ENCODE measurements around the gene SLC25A44. TPM values are rescaled to one million over a fixed set of nuclear protein-coding genes. Genes with fewer than 3 reads are reported as not detected.
A peak's percentile ranks its signal among the peaks of the same experiment; 100 is the strongest.

SLC25A44 gene
- total RNA-seq, 1 experiment from 2014 or later: 30.9 TPM

DNA sequence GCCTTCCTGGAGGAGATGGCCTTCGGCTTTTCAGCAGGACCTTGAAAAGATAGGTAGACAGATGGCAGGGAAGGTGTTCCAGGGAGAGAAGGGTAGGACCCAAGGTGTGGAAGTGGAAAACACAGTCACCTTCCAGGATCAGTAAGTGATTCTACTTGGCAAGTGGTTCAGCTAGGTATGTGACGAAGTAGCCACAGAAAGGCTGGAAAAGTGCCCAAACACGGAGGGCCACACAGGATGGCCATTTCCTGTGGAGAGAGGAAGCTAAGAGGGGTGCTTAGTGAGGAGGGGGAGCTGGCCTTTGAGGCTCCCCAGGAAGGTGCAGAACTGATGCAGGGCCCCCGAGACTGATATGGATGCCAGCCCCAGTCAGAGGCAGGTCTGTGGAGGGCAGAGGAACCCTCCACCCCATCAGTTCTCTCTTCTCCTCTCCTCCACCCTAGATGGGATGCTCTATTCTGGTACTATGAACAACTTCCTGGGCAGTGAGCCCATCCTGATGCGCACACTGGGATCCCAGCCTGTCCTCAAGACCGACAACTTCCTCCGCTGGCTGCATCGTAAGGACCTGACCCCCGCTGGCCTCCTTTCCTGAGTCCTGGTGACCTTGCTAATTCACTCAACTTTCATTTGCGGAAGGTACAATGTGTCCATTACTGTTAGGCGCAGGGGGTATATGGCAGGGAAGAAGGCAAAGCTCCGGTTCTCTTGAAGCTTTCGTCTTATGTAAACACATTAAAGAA, 33.7 kb upstream of the SLC25A44 start:
- Histone ChIP-seq H3K4me3 (ENCODE audit: low read depth, low read length, poor library complexity, severe bottlenecking) (peak overlapping the region; percentile 37), H3K9me3 (ENCODE audit: low read depth, low read length, poor library complexity, severe bottlenecking) (peaks cover 2% of the 10 kb centered on the region), H3K27me3 (replicated peaks; ENCODE audit: insufficient read depth, low read depth, low read length, poor library complexity) (no peaks in the 10 kb centered on the region), H3K36me3 (ENCODE audit: insufficient read depth, low read length, poor library complexity, severe bottlenecking) (no peaks in the 10 kb centered on the region), H3K4me1 (ENCODE audit: insufficient read depth, low read length, poor library complexity, severe bottlenecking) (peaks cover 10% of the 10 kb centered on the region), H3K27ac (ENCODE audit: low read depth, low read length, poor library complexity, severe bottlenecking) (peak overlapping the region; percentile 29)
- TF ChIP-seq, protein P1, sequence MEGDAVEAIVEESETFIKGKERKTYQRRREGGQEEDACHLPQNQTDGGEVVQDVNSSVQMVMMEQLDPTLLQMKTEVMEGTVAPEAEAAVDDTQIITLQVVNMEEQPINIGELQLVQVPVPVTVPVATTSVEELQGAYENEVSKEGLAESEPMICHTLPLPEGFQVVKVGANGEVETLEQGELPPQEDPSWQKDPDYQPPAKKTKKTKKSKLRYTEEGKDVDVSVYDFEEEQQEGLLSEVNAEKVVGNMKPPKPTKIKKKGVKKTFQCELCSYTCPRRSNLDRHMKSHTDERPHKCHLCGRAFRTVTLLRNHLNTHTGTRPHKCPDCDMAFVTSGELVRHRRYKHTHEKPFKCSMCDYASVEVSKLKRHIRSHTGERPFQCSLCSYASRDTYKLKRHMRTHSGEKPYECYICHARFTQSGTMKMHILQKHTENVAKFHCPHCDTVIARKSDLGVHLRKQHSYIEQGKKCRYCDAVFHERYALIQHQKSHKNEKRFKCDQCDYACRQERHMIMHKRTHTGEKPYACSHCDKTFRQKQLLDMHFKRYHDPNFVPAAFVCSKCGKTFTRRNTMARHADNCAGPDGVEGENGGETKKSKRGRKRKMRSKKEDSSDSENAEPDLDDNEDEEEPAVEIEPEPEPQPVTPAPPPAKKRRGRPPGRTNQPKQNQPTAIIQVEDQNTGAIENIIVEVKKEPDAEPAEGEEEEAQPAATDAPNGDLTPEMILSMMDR (conservative IDR thresholded peaks at IDR 0.05; ENCODE audit: low read depth, low read length): no peak
- no peak for TF ChIP-seq EZH2 (IDR thresholded peaks at IDR 0.05; ENCODE audit: borderline replicate concordance, low read depth, low read length, poor library complexity, severe bottlenecking)
- DNase-seq (ENCODE audit: low spot score): no peak
- BruUV-seq (replicated peaks): no TSS peak
- ChIA-PET CTCF (no interaction called here), POLR2A (ENCODE audit: low non-redundant PET) (no interaction called here)
- intact Hi-C loops (cut with micrococcal nuclease; ENCODE audit: unreplicated experiment): no loop called here

DNA sequence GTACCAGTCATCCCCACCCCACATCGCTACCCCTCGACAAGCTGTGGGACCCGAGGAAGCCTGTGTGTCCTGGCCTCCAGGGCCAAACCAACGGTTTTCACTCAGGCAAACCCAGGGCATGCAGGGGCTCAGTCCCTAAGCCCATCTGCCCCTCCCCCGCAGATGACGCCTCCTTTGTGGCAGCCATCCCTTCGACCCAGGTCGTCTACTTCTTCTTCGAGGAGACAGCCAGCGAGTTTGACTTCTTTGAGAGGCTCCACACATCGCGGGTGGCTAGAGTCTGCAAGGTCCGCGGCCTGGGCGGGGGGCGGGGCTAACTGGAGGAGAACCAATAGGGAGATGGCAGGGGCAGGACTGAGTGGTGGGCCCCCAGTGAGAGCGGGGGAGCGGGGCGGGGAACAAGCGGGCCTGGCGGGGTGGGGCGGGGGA, 33.1 kb upstream of the SLC25A44 start:
- ChIA-PET POLR2A (ENCODE audit: low non-redundant PET) (no interaction called here), CTCF (no interaction called here)
- peaks cover 10% of the 10 kb centered on the region for H3K4me1 ChIP-seq (ENCODE audit: insufficient read depth, low read length, poor library complexity, severe bottlenecking)
- peak overlapping the region; percentile 37 for H3K4me3 ChIP-seq (ENCODE audit: low read depth, low read length, poor library complexity, severe bottlenecking)
- TF ChIP-seq, protein P1 (conservative IDR thresholded peaks at IDR 0.05; ENCODE audit: low read depth, low read length): no peak
- TF ChIP-seq EZH2 (IDR thresholded peaks at IDR 0.05; ENCODE audit: borderline replicate concordance, low read depth, low read length, poor library complexity, severe bottlenecking): no peak
- no TSS peak for BruUV-seq (replicated peaks)
- peaks cover 4% of the 10 kb centered on the region for H3K9me3 ChIP-seq (ENCODE audit: low read depth, low read length, poor library complexity, severe bottlenecking)
- intact Hi-C loops (cut with micrococcal nuclease; ENCODE audit: unreplicated experiment): no loop called here
- peak; percentile 92 for DNase-seq (ENCODE audit: low spot score)
- no peaks in the 10 kb centered on the region for H3K36me3 ChIP-seq (ENCODE audit: insufficient read depth, low read length, poor library complexity, severe bottlenecking)
- H3K27me3 ChIP-seq (replicated peaks; ENCODE audit: insufficient read depth, low read depth, low read length, poor library complexity): no peaks in the 10 kb centered on the region
- peak overlapping the region; percentile 29 for H3K27ac ChIP-seq (ENCODE audit: low read depth, low read length, poor library complexity, severe bottlenecking)

DNA sequence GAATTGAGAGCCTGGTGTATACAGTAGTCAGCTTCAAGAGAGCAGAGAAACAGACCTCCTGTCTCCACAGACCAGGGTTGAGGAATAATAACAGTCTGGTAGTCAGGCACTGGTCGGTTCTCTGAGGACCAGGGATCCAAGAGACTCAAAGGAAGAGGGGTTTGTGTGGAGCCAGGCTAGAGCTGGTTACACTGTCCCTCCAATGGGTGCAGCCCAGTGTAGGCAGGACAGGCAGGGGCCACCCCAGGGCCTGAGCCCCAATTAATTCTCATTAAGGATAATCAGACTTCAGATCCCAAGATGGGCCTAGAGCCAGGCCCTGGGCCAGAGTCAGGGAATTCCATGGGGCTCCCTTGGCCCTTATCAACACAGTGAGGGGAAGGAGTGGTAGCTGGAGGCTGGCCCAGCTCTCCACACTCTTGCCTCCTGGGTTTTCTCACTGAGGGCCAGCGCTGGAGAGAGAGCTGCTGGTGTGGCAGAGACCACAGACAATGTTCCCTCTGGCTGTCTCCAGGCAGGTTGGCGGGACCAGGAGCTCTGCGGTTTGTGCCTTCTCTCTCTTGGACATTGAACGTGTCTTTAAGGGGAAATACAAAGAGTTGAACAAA, 31.4 kb upstream of the SLC25A44 start:
- CTCF ChIA-PET: no interaction called here
- no TSS peak for BruUV-seq (replicated peaks)
- intact Hi-C loops (cut with micrococcal nuclease; ENCODE audit: unreplicated experiment): no loop called here
- H3K27me3 ChIP-seq (replicated peaks; ENCODE audit: insufficient read depth, low read depth, low read length, poor library complexity): no peaks in the 10 kb centered on the region
- no peak for DNase-seq (ENCODE audit: low spot score)
- H3K4me3 ChIP-seq (ENCODE audit: low read depth, low read length, poor library complexity, severe bottlenecking): no peak overlapping the region
- no peak for TF ChIP-seq EZH2 (IDR thresholded peaks at IDR 0.05; ENCODE audit: borderline replicate concordance, low read depth, low read length, poor library complexity, severe bottlenecking)
- TF ChIP-seq, protein P1 (conservative IDR thresholded peaks at IDR 0.05; ENCODE audit: low read depth, low read length): no peak
- H3K36me3 ChIP-seq (ENCODE audit: insufficient read depth, low read length, poor library complexity, severe bottlenecking): no peaks in the 10 kb centered on the region
- peaks cover 4% of the 10 kb centered on the region for H3K9me3 ChIP-seq (ENCODE audit: low read depth, low read length, poor library complexity, severe bottlenecking)
- H3K4me1 ChIP-seq (ENCODE audit: insufficient read depth, low read length, poor library complexity, severe bottlenecking): peaks cover 10% of the 10 kb centered on the region
- no peak overlapping the region for H3K27ac ChIP-seq (ENCODE audit: low read depth, low read length, poor library complexity, severe bottlenecking)
- POLR2A ChIA-PET (ENCODE audit: low non-redundant PET): no interaction called here
